Thoracic aorta (tissue), 2 donors: ENCODE data around the gene LAMB2. TPM values are rescaled to one million over a fixed set of nuclear protein-coding genes. Genes with fewer than 3 reads are reported as not detected.

Source experiments
- ATAC-seq: fragments of 150-250 bp; one replicate; pipeline ENCODE4 v1.8.0; 2017; ENCODE audit warnings: low read depth; ENCODE audit not compliant: insufficient number of reproducible peaks, low FRiP score
- DNase-seq: peaks from one replicate; pipeline ENCODE4 v3.0.0-alpha.2; 2020; ENCODE audit warnings: low spot score
- H3K27ac ChIP-seq, 2 donors: fragments of 200-600 bp; sonication (generic); 1 replicate in 1 of 2; 2 replicates in 1 of 2; pipeline ENCODE4 v1.5.1; 2016; ENCODE audit warnings: mild to moderate bottlenecking in 2 of 2, moderate library complexity in 2 of 2
- H3K27me3 ChIP-seq: fragments of 200-600 bp; sonication (generic); replicated peaks from 2 replicates; pipeline ENCODE4 v1.6.0; 2016; ENCODE audit warnings: mild to moderate bottlenecking; ENCODE audit not compliant: insufficient read depth
- H3K36me3 ChIP-seq: fragments of 200-600 bp; sonication (generic); one replicate; pipeline ENCODE4 v1.5.1; 2016
- H3K4me1 ChIP-seq, 2 donors: fragments of 200-600 bp; sonication (generic); 1 replicate in 1 of 2; 2 replicates in 1 of 2; pipeline versions ENCODE4 v1.5.1 to v1.6.0; 2016; ENCODE audit warnings: low read depth in 2 of 2, mild to moderate bottlenecking in 1 of 2; ENCODE audit not compliant: control insufficient read depth in 1 of 2
- H3K4me3 ChIP-seq: fragments of 200-600 bp; sonication (generic); 2 replicates; pipeline ENCODE4 v1.5.1; 2016; ENCODE audit warnings: mild to moderate bottlenecking
- H3K9me3 ChIP-seq: fragments of 200-600 bp; sonication (generic); 2 replicates; pipeline ENCODE4 v1.5.1; 2016
- total RNA-seq, 2 donors: library from RNA; depleted of rRNA; stranded (reverse); fragments of >200 nt; gene quantifications; one replicate each; pipeline versions ENCODE4 v1.1.0 to v1.2.3, GENCODE V29; 2016
- TF ChIP-seq, protein P1 (sequence below): fragments of 200-600 bp; sonication (generic); IDR thresholded peaks from one replicate; pipeline ENCODE4 v1.5.1; 2019; ENCODE audit warnings: antibody characterized with exemption

Gene LAMB2
- total RNA-seq, 2 donors from 2014 or later, result 764 to 806 TPM

GRCh38 chr3:49111347-49111746 lies 21.5 kb downstream of the LAMB2 start:
- DNase-seq, result no peak
- H3K27me3 ChIP-seq, result no peaks in the 10 kb centered on the region
- no peaks in the 10 kb centered on the region for H3K9me3 ChIP-seq
- no peak overlapping the region for H3K4me3 ChIP-seq
- TF ChIP-seq, protein P1, sequence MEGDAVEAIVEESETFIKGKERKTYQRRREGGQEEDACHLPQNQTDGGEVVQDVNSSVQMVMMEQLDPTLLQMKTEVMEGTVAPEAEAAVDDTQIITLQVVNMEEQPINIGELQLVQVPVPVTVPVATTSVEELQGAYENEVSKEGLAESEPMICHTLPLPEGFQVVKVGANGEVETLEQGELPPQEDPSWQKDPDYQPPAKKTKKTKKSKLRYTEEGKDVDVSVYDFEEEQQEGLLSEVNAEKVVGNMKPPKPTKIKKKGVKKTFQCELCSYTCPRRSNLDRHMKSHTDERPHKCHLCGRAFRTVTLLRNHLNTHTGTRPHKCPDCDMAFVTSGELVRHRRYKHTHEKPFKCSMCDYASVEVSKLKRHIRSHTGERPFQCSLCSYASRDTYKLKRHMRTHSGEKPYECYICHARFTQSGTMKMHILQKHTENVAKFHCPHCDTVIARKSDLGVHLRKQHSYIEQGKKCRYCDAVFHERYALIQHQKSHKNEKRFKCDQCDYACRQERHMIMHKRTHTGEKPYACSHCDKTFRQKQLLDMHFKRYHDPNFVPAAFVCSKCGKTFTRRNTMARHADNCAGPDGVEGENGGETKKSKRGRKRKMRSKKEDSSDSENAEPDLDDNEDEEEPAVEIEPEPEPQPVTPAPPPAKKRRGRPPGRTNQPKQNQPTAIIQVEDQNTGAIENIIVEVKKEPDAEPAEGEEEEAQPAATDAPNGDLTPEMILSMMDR, result no peak
- no peak overlapping the region for H3K27ac ChIP-seq
- no peaks in the 10 kb centered on the region for H3K4me1 ChIP-seq
- ATAC-seq, result no peak
- H3K36me3 ChIP-seq, result peaks cover 70% of the 10 kb centered on the region

DNA sequence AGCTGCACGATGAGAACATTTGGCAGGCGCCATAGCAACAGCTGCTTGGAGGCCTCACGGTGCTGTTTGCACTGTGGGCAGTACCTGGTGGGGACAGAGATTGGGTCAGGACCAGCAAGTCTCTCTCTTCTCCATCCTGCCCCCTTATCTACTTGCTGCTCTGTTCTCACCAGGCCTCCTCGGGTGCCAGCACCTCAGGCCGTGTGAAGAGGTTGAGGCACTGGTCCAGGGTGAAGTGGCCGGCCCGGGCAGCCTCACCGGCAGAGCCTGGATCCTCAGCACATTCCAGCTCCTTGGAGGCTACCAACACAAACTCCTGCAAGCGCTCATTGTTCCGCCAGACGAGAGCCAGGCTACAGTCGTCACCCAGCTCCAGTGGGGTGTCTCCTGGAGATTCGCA lies 22.1 kb downstream of the LAMB2 start:
- H3K4me1 ChIP-seq, result peaks cover 0 to 1% of the 10 kb centered on the region in 2 donors
- no peaks in the 10 kb centered on the region for H3K27me3 ChIP-seq
- H3K9me3 ChIP-seq, result no peaks in the 10 kb centered on the region
- H3K36me3 ChIP-seq, result peaks cover 65% of the 10 kb centered on the region
- ATAC-seq, result no peak
- DNase-seq, result no peak
- no peak overlapping the region for H3K27ac ChIP-seq
- TF ChIP-seq, protein P1, result no peak
- no peak overlapping the region for H3K4me3 ChIP-seq

DNA sequence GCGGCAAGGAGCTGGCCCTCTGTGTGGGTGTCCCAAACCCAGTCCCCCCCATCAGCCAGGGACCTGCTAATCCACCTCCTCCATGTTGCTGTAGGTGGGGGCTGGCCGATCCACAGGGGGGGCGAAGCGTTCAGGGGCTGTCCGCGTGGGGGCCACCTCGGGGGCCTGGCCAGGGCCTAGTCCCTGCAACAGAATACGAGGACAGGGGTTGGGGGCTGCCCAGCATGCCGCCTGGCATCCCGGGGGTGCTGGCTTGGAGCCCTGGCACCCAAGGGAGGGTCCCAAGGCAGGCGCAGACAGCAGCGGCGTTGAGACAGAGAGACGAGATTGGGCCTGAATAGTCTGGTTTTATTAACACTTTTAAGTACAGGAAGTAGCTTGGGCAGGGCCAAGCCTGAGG lies 24.5 kb downstream of the LAMB2 start:
- Histone ChIP-seq H3K36me3 (peaks cover 41% of the 10 kb centered on the region), H3K4me3 (no peak overlapping the region), H3K9me3 (no peaks in the 10 kb centered on the region), H3K4me1 (peaks cover 14 to 18% of the 10 kb centered on the region in 2 donors), H3K27me3 (no peaks in the 10 kb centered on the region), H3K27ac (no peak overlapping the region)
- TF ChIP-seq, protein P1, result no peak
- ATAC-seq (no peak), DNase-seq (no peak)

DNA sequence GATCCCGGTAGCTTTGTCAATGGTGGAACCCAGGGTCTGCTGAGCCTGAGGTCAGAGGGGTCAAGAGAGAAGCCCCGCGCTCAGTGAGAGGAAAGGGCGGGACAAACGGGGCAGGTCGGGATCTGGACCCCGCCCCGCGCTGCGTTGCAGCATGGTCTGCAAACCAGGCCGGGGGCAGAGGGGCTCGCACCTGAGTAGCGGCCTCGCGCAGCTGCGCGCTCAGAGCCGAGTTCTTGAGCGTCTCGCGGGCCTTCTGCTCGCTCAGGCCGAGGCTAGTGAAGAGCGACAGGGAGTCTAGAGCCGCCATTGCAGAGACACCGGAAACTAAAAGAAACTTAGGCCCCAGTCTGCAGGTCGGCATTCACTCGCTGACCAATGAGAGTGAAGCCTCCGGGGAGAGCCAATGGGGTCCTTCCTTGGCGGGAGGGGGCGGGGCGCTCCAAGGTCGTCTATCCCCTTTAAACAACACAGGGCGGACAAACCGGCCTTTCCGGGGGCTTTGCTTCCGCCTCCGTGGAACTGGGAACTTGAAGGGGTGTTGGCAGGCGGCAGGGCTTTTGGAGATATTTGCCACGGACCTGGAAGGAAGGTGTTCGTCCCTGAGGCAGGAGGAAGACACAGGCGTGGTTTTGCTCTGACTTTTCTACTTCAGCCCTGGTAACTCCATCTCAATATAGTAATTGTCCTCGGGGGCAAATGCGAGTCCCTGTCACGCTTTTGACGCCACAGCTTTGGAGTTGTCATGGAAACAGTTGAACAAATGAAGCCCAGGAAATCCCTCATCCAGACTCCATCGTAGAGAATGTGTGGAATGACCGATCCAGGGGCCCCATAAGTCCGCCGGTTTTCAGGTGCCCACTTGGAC lies 28.2 kb downstream of the LAMB2 start, which contains the start of gene QARS1:
QARS1 (minus strand) TSS at position 331 of the 865 bp plus-strand sequence; CDS start at position 307, 24 bp downstream.
- no peaks in the 10 kb centered on the region for H3K9me3 ChIP-seq
- DNase-seq (peak; percentile 82), ATAC-seq (peak; percentile 92)
- peaks cover 14 to 22% of the 10 kb centered on the region in 2 donors for H3K4me1 ChIP-seq
- peak within 1 kb of the TSS; percentile 82 for H3K4me3 ChIP-seq
- TF ChIP-seq, protein P1, result no peak
- peaks cover 33% of the 10 kb centered on the region for H3K36me3 ChIP-seq
- no peaks in the 10 kb centered on the region for H3K27me3 ChIP-seq
- peak within 1 kb of the TSS; percentile 56 to 70 for H3K27ac ChIP-seq

DNA sequence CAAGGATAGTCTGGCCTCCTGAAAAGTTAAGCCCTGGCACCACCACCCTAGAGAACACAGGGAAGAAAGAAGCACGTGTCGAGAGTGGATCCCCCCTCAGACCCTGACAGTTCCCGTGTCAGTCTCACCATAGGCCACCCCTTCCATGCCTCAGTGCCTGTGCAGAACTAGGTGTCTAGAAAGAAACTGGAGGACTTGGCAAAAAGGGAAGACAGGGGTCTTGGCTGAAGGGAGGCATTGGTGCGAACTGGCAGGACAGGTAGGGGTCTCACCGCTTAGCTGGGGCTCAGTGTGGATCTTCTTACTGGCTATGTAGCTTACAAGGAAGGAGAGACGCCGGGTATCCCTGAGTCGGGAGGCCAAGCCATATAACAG lies 28.8 kb downstream of the LAMB2 start:
- Histone ChIP-seq H3K27ac (peak overlapping the region; percentile 56 to 70), H3K4me1 (peaks cover 14 to 22% of the 10 kb centered on the region in 2 donors), H3K9me3 (no peaks in the 10 kb centered on the region), H3K4me3 (peak overlapping the region; percentile 82), H3K27me3 (no peaks in the 10 kb centered on the region), H3K36me3 (peaks cover 34% of the 10 kb centered on the region)
- no peak for DNase-seq
- ATAC-seq, result no peak
- TF ChIP-seq, protein P1, result no peak
